HG02870 (cell line): Measurements from ENCODE around the gene CSTPP1.

Source experiments
- ATAC-seq: cut with Tn5 transposase; IDR thresholded peaks from one replicate; pipeline ENCODE4 v1.9.1; 2021; ENCODE audit warnings: mild to moderate bottlenecking, moderate library complexity; ENCODE audit not compliant: unreplicated experiment

The CSTPP1 gene, protein sequence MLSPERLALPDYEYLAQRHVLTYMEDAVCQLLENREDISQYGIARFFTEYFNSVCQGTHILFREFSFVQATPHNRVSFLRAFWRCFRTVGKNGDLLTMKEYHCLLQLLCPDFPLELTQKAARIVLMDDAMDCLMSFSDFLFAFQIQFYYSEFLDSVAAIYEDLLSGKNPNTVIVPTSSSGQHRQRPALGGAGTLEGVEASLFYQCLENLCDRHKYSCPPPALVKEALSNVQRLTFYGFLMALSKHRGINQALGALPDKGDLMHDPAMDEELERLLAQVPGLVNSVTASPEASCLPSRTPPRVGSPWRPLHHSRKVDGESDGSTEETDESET

DNA sequence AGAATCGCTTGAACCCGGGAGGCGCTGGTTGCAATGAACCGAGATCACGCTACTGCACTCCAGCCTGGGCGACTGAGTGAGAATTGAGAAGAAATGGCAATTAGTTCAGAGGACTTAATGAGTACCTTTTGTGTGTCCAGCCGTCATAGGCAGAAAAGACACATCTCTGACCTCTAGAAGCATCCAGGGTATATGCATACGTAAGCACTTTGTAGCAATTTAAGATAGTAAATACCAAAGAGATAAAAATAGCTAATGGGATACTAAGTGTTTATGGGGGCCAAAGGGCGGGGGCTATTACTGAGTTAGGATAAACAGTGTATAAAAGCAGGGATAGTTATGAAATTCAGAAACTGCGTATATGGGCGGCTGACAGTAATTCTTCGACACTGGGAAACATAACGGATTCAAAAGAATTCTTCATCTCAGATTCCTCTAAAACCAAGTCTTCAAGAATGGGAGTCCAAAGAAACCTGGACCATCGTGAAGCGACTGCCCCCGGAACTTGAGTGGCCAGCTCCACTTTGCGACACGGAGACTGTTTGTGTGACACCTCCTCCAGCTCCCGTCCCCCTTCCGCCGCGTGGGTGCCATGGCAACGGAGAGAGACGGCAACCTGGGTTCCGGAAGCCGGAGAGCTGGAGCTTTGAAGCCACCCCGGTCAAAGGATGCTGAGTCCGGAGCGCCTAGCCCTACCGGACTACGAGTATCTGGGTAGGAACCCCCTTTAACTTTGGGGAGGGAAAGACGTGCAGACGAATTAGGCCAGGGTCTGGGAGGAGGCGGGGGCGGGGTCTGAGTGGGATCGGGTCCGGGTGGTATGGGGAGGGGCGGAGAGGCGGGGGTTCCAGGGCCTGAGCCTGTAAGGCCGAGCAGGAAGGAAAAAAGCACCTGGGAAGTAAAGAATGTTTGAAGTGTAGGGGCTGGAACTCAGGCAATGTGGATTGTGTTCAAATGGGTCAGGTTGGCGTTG lies at the start of gene CSTPP1:
Gene CSTPP1, plus strand, starts transcription at position 624 of the 973 bp plus-strand sequence. Its CDS starts 45 bp downstream, at position 669.
- peak; percentile 93 for ATAC-seq

- no peak for ATAC-seq
Measured at GRCh38 chr11:46888636-46889035, 47.9 kb upstream of the CSTPP1 start.

- no peak for ATAC-seq
Measured at GRCh38 chr11:46889251-46889650, 47.3 kb upstream of the CSTPP1 start.

- no peak for ATAC-seq
Measured at GRCh38 chr11:46889689-46890475, 46.7 kb upstream of the CSTPP1 start.

GRCh38 chr11:46890665-46891064 lies 45.9 kb upstream of the CSTPP1 start:
- no peak for ATAC-seq

DNA sequence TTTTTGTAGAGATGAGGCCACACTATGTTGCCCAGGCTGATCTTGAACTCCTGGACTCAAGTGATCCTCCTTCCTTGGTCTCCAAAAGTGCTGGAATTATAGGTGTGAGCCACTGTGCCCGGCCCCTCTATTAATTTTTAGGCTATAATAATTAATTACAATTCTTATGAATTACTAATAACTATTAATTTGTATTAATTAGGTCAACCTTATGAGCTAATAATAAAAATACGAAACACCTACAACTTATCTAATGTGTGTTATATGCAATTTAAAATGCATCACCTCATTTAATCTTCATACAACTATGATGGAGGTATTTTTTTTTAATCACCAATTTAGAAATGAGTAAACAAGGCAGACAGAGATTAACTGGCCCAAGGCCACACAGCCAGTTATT lies 44.5 kb upstream of the CSTPP1 start:
- ATAC-seq, result no peak

- ATAC-seq, result no peak
Measured at GRCh38 chr11:46892838-46893237, 43.7 kb upstream of the CSTPP1 start.

- ATAC-seq, result no peak
Measured at GRCh38 chr11:46894506-46894905, 42.1 kb upstream of the CSTPP1 start.

- no peak for ATAC-seq
Measured at GRCh38 chr11:46894961-46895360, 41.6 kb upstream of the CSTPP1 start.

GRCh38 chr11:46895821-46896220 lies 40.7 kb upstream of the CSTPP1 start:
- no peak for ATAC-seq

DNA sequence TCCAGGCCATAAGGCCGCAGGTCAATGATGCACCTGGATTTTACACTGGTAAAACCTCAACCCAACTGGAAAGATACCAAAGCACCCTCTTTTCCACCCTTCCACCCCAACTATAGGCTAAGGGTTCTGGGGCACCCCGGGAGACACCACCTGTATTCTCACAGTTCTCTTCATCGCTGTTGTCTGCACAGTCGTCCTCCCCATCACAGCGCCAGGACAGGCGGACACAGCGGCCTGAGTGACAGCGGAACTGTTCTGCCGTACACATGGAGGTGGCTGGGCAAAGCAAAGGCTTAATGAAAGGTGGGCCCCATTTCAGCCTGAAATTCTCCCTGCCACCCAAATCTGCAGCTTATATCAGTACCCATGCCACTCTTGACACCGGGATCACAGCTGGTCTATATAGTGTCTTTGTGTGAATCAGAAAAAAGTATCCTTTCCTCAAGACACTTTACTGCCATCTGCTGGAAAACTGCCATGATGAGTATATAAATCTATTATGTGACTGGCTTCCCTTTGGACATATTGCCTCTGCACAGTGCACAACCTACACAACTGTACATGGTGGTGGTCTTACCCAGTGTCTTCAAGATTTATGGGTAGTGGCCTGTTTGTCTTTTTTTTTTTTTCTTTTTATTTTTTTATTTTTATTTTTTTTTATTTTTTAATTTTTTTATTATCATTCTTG lies 39.7 kb upstream of the CSTPP1 start:
- ATAC-seq, result no peak

DNA sequence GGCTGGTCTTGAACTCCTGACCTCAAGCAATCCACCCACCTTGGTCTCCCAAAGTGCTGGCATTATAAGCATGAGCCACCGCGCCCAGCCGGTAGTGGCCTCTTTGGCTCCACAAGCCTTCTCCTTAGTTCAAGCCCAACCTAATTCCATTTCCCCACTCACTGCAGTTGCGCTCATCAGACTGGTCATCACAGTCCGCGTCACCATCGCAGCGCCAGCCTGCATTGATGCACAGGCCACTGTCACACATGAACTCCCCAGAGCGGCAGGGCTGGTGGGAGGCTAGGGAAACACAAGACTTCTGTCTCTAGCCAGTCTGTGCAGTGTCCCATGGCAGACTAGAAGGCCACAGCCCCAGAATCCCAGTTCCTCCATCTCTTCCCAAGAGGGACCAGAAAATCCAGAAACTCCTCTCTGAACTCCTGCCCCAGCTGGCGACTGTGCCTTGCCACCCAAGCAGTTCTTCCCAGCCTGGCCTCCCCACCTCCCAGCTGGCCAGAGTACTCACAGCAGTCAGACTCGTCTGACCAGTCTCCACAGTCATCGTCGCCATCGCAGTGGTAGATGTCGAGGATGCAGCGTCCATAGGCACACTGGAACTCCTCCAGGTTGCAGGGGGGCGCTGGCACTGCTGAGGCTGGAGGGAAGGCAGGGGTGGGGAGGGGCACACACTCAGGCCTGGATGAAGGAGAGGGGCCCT lies 38.0 kb upstream of the CSTPP1 start:
- ATAC-seq, result no peak

DNA sequence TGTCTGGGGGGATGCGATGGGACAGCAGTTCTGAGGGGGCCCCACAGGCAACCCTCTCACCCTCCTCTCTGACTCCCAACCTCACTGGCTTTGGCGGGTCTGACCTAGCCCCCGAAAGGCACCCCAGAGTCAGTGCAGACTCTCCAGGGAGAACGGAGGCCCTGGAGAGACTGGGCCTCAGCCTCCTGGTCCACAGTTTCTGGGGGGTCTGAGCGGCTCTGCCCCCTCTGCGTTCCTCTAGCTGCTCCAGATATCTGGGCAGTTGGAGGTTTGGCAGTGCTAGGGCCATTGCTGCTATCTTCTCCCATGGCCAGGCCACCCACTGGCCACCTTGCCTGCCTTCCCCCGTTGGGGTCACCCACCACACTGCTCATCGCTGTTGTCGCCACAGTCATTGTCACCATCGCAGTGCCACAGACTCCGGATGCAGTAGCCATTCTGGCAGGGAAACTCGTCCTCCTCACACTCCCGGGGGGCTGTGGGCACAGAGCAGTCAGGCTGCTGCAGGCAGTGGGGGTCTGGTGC lies 37.0 kb upstream of the CSTPP1 start:
- no peak for ATAC-seq

- no peak for ATAC-seq
Measured at GRCh38 chr11:46900091-46900746, 36.3 kb upstream of the CSTPP1 start.

DNA sequence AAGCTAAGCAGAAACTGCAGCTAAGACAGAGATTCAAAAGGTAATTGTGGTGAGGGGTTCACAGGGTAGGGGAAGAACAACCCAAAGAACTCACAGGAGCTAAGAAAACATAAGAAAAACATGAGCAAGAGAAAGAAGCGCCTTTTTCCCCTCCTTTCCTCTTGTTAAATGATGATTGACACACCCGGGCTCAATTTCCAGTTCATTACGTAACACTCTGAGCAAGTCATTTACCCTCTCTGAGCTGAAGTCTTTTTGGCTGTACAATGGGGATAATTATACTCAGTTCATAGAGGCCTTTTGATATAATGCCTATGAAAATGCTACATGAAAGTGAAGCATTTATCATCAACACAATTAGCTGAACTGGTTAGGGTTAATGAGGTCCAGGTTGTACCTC lies 35.4 kb upstream of the CSTPP1 start:
- ATAC-seq, result no peak

DNA sequence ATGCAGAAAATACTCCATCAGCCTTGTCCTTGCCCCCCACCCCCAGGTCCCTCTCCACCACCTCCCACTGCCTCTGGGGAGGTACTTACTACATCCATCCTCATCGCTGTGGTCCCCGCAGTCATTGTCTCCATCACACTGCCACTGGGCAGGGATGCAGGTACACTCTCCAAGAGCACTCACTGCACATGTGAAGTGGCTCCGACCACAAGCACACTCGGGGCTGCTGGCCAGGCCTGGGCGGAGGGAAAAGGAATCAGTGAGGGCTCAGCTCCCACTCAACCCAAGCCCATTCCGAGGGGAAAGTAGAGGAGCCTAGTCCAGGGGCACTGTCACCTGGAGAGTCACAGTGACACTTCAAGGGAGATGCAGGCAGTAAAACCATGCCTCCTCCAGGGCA lies 33.9 kb upstream of the CSTPP1 start:
- ATAC-seq, result no peak

DNA sequence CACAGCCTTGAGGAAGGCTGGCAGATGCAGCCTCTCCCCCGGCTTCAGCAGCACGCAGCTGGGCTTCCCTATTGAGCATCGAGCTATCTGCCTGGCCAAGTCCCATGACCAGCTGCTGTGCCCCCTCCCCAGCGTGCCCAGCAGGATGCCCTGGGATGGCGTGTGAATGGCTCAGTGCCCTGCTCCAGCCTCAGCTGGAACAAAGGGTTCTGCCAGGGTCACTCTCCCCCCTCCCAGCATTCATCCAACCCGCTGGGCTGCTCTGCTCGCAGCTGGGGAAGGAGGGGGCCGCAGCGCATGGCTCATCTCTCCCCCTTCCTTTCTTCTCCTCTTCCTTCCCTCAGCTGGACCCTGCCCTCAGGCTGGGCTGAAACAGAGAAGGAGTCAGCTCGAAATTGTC lies 32.7 kb upstream of the CSTPP1 start:
- no peak for ATAC-seq

DNA sequence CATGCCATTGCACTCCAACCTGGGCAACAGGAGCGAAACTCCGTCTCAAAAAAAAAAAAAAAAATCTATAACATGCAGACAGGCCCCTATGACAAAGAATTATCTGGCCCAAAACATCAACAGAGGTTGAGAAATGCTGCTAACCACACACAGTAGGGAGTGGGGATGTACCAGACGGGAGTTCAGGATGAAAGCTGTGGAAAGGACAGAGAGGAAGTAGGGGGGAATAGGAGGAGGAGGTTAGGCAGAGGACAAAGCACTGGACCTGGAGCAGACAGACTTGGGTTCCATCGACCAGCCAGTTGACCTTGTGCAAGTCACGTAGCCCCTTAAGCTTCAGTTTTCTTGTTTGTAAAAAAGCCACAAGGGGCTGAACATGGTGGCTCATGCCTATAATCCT lies 30.8 kb upstream of the CSTPP1 start:
- ATAC-seq, result no peak

DNA sequence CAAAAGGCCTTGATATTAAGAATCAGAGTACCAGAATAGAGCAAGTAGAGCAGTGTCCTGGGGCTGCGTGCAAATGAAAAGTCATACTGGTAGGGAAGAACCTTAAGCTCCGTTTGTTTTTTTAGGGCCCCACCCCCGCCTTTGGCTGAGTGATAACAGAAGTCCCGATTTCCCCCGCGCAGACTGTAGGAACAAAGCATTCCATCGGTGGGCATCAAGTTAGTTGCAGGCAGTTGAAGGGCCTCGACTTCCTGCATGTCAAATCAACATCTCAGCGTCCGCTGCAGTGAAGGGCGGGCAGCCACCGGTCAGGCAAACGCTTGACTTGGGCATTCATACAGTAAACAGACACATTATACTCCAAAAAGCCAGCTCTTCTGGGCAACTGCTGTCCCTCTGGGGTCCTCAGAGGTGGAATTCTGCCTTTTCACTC lies 29.9 kb upstream of the CSTPP1 start:
- ATAC-seq, result no peak
